Caco-2 (cell line): ENCODE data around the gene WDR36. TPM values are rescaled to one million over a fixed set of nuclear protein-coding genes. Genes with fewer than 3 reads are reported as not detected.

Experiments
- BruUV-seq: library from RNA; stranded (reverse); fragments of 400-500 nt; replicated peaks from 2 replicates; lab custom pipeline; 2021; lab: Mats Ljungman, UMichigan
- CTCF ChIA-PET: fragments of 300-600 bp; sonication (Branson Sonifier 250); formaldehyde crosslinking; loops from one replicate; lab custom pipeline; 2022; ENCODE audit warnings: antibody characterized with exemption; lab: Charles Lee
- POLR2A ChIA-PET: fragments of 300-600 bp; sonication (Branson Sonifier 250); formaldehyde crosslinking; loops from one replicate; lab custom pipeline; 2022; ENCODE audit warnings: antibody characterized with exemption; lab: Charles Lee
- DNase-seq, 2 experiments: peaks; one replicate each; pipeline versions ENCODE4 v3.0.0 to v3.0.0-alpha.2; 2020 to 2022
- H3K27me3 ChIP-seq: replicated peaks from 2 replicates; pipeline ENCODE4 v1.6.0; 2011; ENCODE audit warnings: low read length; ENCODE audit not compliant: control insufficient read depth, insufficient read depth
- H3K36me3 ChIP-seq: 2 replicates; pipeline ENCODE4 v1.5.1; 2011; ENCODE audit warnings: low read length; ENCODE audit not compliant: control insufficient read depth, insufficient read depth
- H3K4me1 ChIP-seq: fragments of 250-450 bp; sonication (Bioruptor Pico); 2 replicates; pipeline ENCODE4 v1.5.1; 2020; ENCODE audit warnings: mild to moderate bottlenecking
- H3K4me3 ChIP-seq: 2 replicates; pipeline ENCODE4 v1.5.1; 2011; ENCODE audit warnings: low read depth, mild to moderate bottlenecking, control low read depth, low read length
- H3K9me3 ChIP-seq: fragments of 250-450 bp; sonication (Bioruptor Pico); 2 replicates; pipeline ENCODE4 v1.5.1; 2020; ENCODE audit warnings: mild to moderate bottlenecking, moderate library complexity
- H3K27ac Mint-ChIP-seq: one replicate; pipeline ENCODE4 v1.8.0; 2022; ENCODE audit warnings: mixed read lengths; ENCODE audit not compliant: unreplicated experiment
- H3K27me3 Mint-ChIP-seq: one replicate; pipeline ENCODE4 v1.8.0; 2022; ENCODE audit warnings: mixed read lengths; ENCODE audit not compliant: insufficient read depth, unreplicated experiment
- H3K36me3 Mint-ChIP-seq: one replicate; pipeline ENCODE4 v1.8.0; 2022; ENCODE audit warnings: mild to moderate bottlenecking, mixed read lengths; ENCODE audit not compliant: insufficient read depth, unreplicated experiment
- H3K4me1 Mint-ChIP-seq: one replicate; pipeline ENCODE4 v1.8.0; 2022; ENCODE audit warnings: low read depth, mixed read lengths; ENCODE audit not compliant: unreplicated experiment
- H3K4me3 Mint-ChIP-seq: one replicate; pipeline ENCODE4 v1.8.0; 2022; ENCODE audit warnings: mild to moderate bottlenecking, moderate library complexity, mixed read lengths; ENCODE audit not compliant: unreplicated experiment
- H3K9me3 Mint-ChIP-seq: one replicate; pipeline ENCODE4 v1.8.0; 2022; ENCODE audit warnings: mixed read lengths; ENCODE audit not compliant: unreplicated experiment
- intact Hi-C: fragments of 100-400 bp; cut with micrococcal nuclease; formaldehyde crosslinking; loops from one replicate; pipeline ENCODE4 v1.10.0; 2022; ENCODE audit not compliant: unreplicated experiment
- total RNA-seq: library from RNA; stranded (reverse); gene quantifications from 2 replicates; pipeline ENCODE4 v1.2.3, GENCODE V29; 2022
- TF ChIP-seq, protein P1 (sequence below), 2 experiments: fragments of 200-600 bp in 1 of 2; IDR thresholded peaks; 1 replicate in 1 of 2; 2 replicates in 1 of 2; pipeline versions ENCODE4 v1.5.1 to v1.8.0; 2011 to 2022; ENCODE audit warnings: antibody characterized with exemption in 1 of 2, control low read depth in 1 of 2, inconsistent platforms in 1 of 2, low read depth in 1 of 2, low read length in 1 of 2, mild to moderate bottlenecking in 1 of 2, moderate library complexity in 1 of 2; ENCODE audit not compliant: insufficient read depth in 1 of 2, severe bottlenecking in 1 of 2, unreplicated experiment in 1 of 2

The WDR36 gene
- total RNA-seq, 1 experiment from 2014 or later, result 33.5 TPM

DNA sequence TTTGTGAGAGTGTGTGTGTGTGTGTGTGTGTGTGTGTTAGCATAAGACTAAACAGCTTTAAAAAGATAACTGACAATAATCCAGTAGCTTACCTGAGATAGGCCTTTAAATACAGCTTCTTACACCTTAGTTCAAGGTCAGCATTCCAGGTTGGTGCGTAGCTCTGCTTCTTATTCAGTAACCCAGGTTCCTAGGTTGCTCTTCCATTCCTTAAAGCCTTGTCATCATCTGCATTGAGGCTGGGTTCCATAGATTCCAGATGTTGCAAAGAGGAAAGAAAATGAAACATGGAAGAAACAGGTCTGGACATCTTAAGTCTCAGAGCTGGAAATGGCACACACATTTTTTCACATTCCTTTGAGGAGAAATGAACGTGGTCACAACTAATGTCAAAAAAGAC is 78.1 kb downstream of the WDR36 start:
- no TSS peak for BruUV-seq
- intact Hi-C loops, result no loop called here
- Histone ChIP-seq H3K9me3 (no peaks in the 10 kb centered on the region), H3K36me3 (no peaks in the 10 kb centered on the region), H3K27me3 (no peaks in the 10 kb centered on the region), H3K4me3 (no peak overlapping the region), H3K4me1 (no peaks in the 10 kb centered on the region)
- H3K27me3 Mint-ChIP-seq, result peaks cover 11% of the 10 kb centered on the region
- no peaks in the 10 kb centered on the region for H3K4me1 Mint-ChIP-seq
- H3K27ac Mint-ChIP-seq, result no peak overlapping the region
- H3K4me3 Mint-ChIP-seq, result no peak overlapping the region
- TF ChIP-seq, protein P1, sequence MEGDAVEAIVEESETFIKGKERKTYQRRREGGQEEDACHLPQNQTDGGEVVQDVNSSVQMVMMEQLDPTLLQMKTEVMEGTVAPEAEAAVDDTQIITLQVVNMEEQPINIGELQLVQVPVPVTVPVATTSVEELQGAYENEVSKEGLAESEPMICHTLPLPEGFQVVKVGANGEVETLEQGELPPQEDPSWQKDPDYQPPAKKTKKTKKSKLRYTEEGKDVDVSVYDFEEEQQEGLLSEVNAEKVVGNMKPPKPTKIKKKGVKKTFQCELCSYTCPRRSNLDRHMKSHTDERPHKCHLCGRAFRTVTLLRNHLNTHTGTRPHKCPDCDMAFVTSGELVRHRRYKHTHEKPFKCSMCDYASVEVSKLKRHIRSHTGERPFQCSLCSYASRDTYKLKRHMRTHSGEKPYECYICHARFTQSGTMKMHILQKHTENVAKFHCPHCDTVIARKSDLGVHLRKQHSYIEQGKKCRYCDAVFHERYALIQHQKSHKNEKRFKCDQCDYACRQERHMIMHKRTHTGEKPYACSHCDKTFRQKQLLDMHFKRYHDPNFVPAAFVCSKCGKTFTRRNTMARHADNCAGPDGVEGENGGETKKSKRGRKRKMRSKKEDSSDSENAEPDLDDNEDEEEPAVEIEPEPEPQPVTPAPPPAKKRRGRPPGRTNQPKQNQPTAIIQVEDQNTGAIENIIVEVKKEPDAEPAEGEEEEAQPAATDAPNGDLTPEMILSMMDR (IDR thresholded peaks at IDR 0.05; ENCODE audit: insufficient read depth in 1 of 2, low read depth in 1 of 2, low read length in 1 of 2, severe bottlenecking in 1 of 2, unreplicated experiment in 1 of 2), result no peak
- no peak for DNase-seq
- H3K36me3 Mint-ChIP-seq, result no peaks in the 10 kb centered on the region
- ChIA-PET CTCF (no interaction called here), POLR2A (no interaction called here)
- H3K9me3 Mint-ChIP-seq, result no peaks in the 10 kb centered on the region

DNA sequence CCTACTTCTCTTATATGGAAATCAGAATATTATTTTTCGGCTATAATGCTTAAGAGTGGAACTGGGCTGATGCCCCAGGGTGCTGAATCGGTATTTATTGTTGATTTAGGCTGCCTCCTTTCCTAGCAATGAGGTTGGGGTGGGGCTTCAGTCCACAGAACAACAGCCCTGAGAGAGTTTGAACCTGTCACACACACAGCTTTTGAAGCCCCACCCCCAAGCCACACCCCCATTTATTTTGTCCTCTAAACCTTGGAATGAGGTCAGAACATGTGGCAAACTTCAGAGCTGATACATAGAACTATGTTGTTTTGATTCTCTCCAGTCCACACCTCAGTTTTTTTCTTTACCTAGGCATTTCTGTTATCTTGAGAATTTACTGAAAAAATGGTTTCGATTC is 80.4 kb downstream of the WDR36 start:
- CTCF ChIA-PET, result no interaction called here

GRCh38 chr5:111173476-111173875 is 81.3 kb downstream of the WDR36 start:
- Mint-ChIP-seq H3K27me3 (peaks cover 15% of the 10 kb centered on the region), H3K36me3 (no peaks in the 10 kb centered on the region), H3K4me1 (no peaks in the 10 kb centered on the region), H3K9me3 (no peaks in the 10 kb centered on the region), H3K4me3 (no peak overlapping the region), H3K27ac (no peak overlapping the region)
- DNase-seq, result no peak
- Histone ChIP-seq H3K4me3 (no peak overlapping the region), H3K4me1 (no peaks in the 10 kb centered on the region), H3K27me3 (no peaks in the 10 kb centered on the region), H3K36me3 (no peaks in the 10 kb centered on the region), H3K9me3 (no peaks in the 10 kb centered on the region)
- ChIA-PET POLR2A (no interaction called here), CTCF (no interaction called here)
- no TSS peak for BruUV-seq
- intact Hi-C loops, result no loop called here
- TF ChIP-seq, protein P1 (IDR thresholded peaks at IDR 0.05; ENCODE audit: insufficient read depth in 1 of 2, low read depth in 1 of 2, low read length in 1 of 2, severe bottlenecking in 1 of 2, unreplicated experiment in 1 of 2), result no peak

More for the DNA sequence above, 80.4 kb downstream of the WDR36 start:
- Mint-ChIP-seq H3K4me3 (no peak overlapping the region), H3K27ac (no peak overlapping the region), H3K27me3 (peaks cover 15% of the 10 kb centered on the region), H3K9me3 (no peaks in the 10 kb centered on the region), H3K36me3 (no peaks in the 10 kb centered on the region), H3K4me1 (no peaks in the 10 kb centered on the region)
- TF ChIP-seq, protein P1 (IDR thresholded peaks at IDR 0.05; ENCODE audit: insufficient read depth in 1 of 2, low read depth in 1 of 2, low read length in 1 of 2, severe bottlenecking in 1 of 2, unreplicated experiment in 1 of 2), result no peak
- no peaks in the 10 kb centered on the region for H3K9me3 ChIP-seq
- H3K36me3 ChIP-seq, result no peaks in the 10 kb centered on the region
- H3K4me3 ChIP-seq, result no peak overlapping the region
- no TSS peak for BruUV-seq
- intact Hi-C loops, result no loop called here
- H3K4me1 ChIP-seq, result no peaks in the 10 kb centered on the region
- DNase-seq, result no peak
- POLR2A ChIA-PET, result no interaction called here
- H3K27me3 ChIP-seq, result no peaks in the 10 kb centered on the region

Other genes starting within 250 kb of the WDR36 start
- gene TSLP, start 20.6 kb upstream of the WDR36 start, total RNA-seq, result not detected in 2 replicates
- gene CAMK4, start 132.0 kb downstream of the WDR36 start, total RNA-seq, result not detected in 2 replicates